ENCODE results near the gene ECM2. TPM values are rescaled to one million over a fixed set of nuclear protein-coding genes. Genes with fewer than 3 reads are reported as not detected.

ECM2 gene
- 100 to 1,000 TPM in 1 of 4 donors, 10 to 100 TPM in 3; 57.8 to 131 (median 71.2) TPM for total RNA-seq

DNA sequence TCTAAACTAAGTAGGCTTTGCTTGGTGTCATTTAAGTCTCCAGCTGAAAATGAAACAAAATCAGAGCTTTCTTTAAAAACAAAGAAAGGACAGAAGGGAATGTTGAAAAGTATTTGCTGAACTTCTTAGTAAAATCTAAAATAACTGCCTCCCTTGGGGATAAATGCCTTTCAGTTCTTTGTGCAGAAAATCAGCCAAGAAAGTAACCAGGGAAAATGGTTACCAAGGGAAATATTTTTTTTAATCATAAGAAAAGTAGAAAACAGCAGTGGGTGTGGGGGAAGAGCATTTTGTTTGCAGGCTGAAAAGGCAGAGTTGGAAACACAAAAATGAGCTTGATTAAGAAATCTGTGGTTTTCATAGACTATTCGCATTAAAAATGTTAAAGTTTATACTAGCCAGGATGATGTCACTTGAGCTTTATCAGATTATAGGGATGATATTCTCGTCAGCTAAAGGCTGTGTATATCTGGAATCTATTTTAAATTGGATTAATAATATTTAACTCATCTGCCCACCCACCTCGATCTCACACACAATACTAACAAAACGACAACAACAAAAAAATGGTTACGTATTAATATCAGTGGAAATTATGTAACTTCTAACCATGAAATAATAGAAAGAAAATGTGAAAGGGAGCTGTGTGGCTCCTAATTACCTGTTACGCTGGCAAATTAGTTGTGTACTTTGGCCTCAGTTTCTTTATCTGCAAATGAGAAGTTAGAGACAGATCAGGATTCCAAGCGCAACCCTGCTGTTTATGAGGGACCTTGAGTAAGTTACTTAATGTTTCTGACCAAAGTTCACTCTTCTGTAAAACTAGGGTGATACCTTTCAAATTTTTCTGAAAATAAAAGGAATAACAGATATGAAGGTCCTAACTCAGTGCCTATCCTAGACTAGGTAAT is at the start of gene ECM2:
TSS of gene ECM2 (minus strand) at position 51 of the 911 bp plus-strand sequence. CDS start 13,124 bp downstream, outside the sequence.
- TF ChIP-seq CTCF (IDR thresholded peaks at IDR 0.05; ENCODE audit: low read depth), result no peak

DNA sequence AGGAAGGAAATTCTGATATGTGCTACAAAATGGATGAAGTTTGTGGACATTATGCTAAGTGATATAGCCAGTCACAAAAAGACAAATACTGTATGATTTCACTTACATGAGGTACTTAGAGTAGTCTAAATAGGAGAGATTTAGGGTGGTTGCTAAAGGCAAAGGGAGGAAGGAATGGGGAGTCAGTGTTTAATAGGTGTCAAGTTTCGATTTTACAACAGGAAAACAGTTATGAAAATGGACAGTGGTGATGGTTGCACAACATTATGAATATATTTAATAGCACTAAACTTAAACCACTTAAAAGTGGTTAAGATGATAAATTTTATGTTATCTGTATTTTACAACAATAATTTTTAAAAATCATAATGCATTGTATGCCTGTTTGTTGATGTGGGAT is 40.4 kb upstream of the ECM2 start:
- TF ChIP-seq CTCF (IDR thresholded peaks at IDR 0.05; ENCODE audit: low read depth), result no peak

- TF ChIP-seq CTCF (IDR thresholded peaks at IDR 0.05; ENCODE audit: low read depth), result no peak
Observed at GRCh38 chr9:92564982-92565381, 29.2 kb upstream of the ECM2 start.

- TF ChIP-seq CTCF (IDR thresholded peaks at IDR 0.05; ENCODE audit: low read depth), result no peak
Observed at GRCh38 chr9:92564504-92564903, 28.7 kb upstream of the ECM2 start.

DNA sequence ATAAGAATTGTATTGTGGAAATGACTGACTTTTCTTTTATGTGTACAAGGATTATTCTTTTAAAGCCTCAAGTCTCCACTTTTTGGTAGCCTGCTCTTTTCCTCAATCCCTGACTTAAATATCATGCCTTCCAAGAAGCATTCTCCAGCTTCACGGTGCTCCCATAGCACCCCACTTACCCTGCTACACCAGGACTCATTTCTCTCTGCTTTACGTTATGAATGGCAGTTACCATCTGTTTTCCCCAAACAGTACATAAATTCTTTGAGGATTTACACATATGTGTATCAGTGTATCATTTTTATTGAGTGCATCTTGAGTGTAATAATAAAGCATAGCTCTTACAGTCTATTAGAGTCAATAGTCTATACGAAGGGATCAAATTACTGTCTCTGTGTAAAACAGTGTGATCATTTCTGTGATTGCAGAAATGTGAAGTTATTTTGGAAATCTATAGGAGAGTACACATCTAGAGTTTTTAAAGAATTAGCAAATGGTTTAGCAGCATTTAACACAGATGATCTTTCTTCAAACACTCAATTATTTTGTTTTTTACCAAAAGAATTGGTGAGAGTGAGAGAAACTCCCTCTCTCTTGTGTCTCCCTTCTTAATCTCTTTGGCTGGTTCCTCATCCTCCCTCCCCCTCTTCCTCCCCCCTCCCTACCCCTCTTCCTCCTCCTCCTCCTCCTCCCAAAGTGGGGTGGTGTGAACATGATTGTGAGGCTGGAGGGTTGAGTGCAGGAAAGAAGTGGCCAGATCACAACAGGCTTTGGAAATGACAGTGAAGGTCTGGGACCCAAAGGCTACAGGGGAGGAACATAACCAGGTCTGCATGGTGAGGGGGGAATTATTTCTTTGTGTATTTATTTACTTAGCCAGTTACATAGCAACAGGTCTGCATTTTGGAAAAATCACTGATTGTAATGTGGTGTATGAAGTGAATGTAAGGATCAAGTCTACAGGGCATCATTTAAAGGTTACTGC is 27.6 kb upstream of the ECM2 start:
- TF ChIP-seq CTCF (IDR thresholded peaks at IDR 0.05; ENCODE audit: low read depth), result no peak

DNA sequence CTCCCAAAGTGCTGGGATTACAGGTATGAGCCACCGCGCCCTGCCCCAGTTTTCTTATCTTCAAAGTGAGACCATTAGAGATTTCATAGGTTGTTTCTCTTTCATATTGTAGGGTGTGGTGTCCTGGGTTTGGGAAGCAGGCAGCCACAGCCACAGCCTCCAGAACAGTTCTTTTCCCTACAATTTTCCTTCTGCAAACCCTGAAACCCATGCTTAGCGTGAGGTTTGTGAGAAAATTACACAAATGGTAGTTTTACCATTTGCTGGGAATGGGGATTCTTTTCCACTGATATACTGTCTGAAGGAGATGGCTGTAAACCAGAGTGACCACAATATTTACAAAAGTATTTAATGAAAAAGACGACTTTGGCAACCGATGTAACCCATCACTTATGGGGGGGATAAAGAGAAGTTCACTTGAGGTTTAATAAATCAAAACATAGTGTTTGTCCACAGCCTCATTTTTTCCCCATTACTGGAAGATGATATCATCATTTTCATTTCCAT is 26.7 kb upstream of the ECM2 start:
- TF ChIP-seq CTCF (IDR thresholded peaks at IDR 0.05; ENCODE audit: low read depth), result no peak
